Fibroblast of skin of scalp (primary cell): ENCODE results near the gene CAPN7.

Experiments
- DNase-seq: peaks from one replicate; pipeline ENCODE4 v3.0.0-alpha.2; 2013

Gene CAPN7

GRCh38 chr3:15300323-15301078, 94.5 kb downstream of the CAPN7 start:
- DNase-seq, result peak; percentile 54

DNA sequence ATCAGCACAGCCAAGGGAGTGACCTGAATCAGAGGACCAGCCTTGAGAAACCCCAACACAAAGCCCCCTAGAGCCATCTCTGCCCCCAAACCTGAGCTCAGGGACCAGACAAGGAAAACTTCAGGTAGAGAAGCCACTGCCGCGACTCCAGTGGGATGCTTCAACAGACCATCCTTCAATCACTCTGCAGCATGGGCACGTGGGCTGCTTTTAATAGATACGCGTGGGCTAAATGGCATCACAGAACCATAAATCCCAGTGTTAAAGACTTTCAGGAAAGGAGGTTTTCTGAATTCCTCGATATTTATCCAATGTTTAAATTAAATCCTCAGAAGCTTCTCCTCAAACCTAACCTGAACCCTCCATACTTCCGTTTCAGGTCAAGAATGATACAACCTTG, 95.7 kb downstream of the CAPN7 start:
- DNase-seq, result no peak
